Endothelial cell of umbilical vein (primary cell): ENCODE data around the gene PRKCB.

ENCODE experiments used
- POLR2AphosphoS5 ChIP-seq: IDR thresholded peaks from 2 replicates; pipeline ENCODE4 v1.6.1; 2012; ENCODE audit warnings: low read depth, mild to moderate bottlenecking, control low read depth, low read length, moderate library complexity; ENCODE audit not compliant: insufficient read depth
- TF ChIP-seq, protein P1 (sequence below), 2 donors: IDR thresholded peaks; 1 replicate in 1 of 2; 2 replicates in 1 of 2; pipeline ENCODE4 v1.5.1; 2011; ENCODE audit warnings: low read length in 2 of 2, mild to moderate bottlenecking in 2 of 2, moderate library complexity in 2 of 2, control low read depth in 1 of 2, inconsistent platforms in 1 of 2, low read depth in 1 of 2; ENCODE audit not compliant: insufficient read depth in 1 of 2; ENCODE audit errors: extremely low read depth in 1 of 2

DNA sequence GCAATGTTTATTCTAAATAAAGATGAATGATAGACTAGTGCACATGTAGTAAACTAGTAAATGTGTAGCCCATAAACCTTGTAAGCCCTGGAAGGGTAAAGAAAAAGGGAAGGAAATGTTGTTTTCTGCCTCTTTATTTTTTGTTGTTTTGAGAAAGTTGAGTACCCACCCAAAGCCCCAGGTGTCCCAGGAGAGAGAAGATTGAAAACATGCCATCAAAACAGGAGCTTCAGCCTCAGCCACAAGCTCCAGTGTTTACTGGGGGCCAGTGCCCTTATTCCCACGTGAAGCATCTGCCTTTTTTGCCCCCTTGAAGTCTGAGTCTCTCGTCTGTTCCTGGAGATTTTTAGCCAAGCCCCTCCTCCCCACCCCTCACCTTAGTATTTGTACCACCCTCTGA is 121.5 kb downstream of the PRKCB start:
- TF ChIP-seq, protein P1, sequence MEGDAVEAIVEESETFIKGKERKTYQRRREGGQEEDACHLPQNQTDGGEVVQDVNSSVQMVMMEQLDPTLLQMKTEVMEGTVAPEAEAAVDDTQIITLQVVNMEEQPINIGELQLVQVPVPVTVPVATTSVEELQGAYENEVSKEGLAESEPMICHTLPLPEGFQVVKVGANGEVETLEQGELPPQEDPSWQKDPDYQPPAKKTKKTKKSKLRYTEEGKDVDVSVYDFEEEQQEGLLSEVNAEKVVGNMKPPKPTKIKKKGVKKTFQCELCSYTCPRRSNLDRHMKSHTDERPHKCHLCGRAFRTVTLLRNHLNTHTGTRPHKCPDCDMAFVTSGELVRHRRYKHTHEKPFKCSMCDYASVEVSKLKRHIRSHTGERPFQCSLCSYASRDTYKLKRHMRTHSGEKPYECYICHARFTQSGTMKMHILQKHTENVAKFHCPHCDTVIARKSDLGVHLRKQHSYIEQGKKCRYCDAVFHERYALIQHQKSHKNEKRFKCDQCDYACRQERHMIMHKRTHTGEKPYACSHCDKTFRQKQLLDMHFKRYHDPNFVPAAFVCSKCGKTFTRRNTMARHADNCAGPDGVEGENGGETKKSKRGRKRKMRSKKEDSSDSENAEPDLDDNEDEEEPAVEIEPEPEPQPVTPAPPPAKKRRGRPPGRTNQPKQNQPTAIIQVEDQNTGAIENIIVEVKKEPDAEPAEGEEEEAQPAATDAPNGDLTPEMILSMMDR (IDR thresholded peaks at IDR 0.05; ENCODE audit: extremely low read depth in 1 of 2, insufficient read depth in 1 of 2, low read depth in 1 of 2, low read length in 2 of 2): no peak
- TF ChIP-seq POLR2AphosphoS5: no peak
